K562 (cell line): ENCODE data around the gene SNX17. TPM values are rescaled to one million over a fixed set of nuclear protein-coding genes. Genes with fewer than 3 reads are reported as not detected.

Source experiments
- GABPA ChIP-seq: fragments of 200-800 bp; sonication (Bioruptor generic); conservative IDR thresholded peaks from 2 replicates; pipeline ENCODE4 v1.6.1; 2016; ENCODE audit warnings: low read depth, missing genetic modification characterization, missing compliant biosample characterization
- HCFC1 ChIP-seq: IDR thresholded peaks from 2 replicates; pipeline ENCODE4 v1.6.1; 2012; ENCODE audit warnings: low read depth, low read length, improper control_type of control experiment
- KDM4B ChIP-seq, 2 experiments: fragments of 450-650 bp in 1 of 2; sonication (generic) in 1 of 2; IDR thresholded peaks; 2 replicates each; pipeline ENCODE4 v1.6.1; 2016 to 2017; ENCODE audit warnings: borderline replicate concordance in 2 of 2, antibody characterized with exemption in 1 of 2, low read depth in 1 of 2, mild to moderate bottlenecking in 1 of 2
- MECOM ChIP-seq: fragments of 250-450 bp; sonication (Bioruptor Pico); IDR thresholded peaks from 2 replicates; pipeline ENCODE4 v1.8.0; 2022; ENCODE audit warnings: inconsistent platforms
- NFIC ChIP-seq: fragments of 450-650 bp; IDR thresholded peaks from 2 replicates; pipeline ENCODE4 v1.6.1; 2017; ENCODE audit warnings: mild to moderate bottlenecking, inconsistent platforms
- NR2C2 ChIP-seq, 2 experiments: fragments of 200-800 bp in 1 of 2; sonication (Bioruptor generic) in 1 of 2; sonication (generic) in 1 of 2; formaldehyde crosslinking in 1 of 2; IDR thresholded peaks; 2 replicates each; pipeline versions ENCODE4 v1.6.1 to v1.8.0; 2016 to 2022; ENCODE audit warnings: mild to moderate bottlenecking in 1 of 2, missing compliant biosample characterization in 1 of 2, missing genetic modification characterization in 1 of 2, missing genetic modification reagents in 1 of 2
- SPI1 ChIP-seq: IDR thresholded peaks from 2 replicates; pipeline ENCODE4 v1.6.1; 2011; ENCODE audit warnings: low read depth, low read length, control low read depth, borderline replicate concordance
- ZNF699 ChIP-seq: fragments of 250-450 bp; sonication (Bioruptor Pico); IDR thresholded peaks from 2 replicates; pipeline ENCODE4 v1.8.0; 2021; ENCODE audit warnings: mild to moderate bottlenecking, moderate library complexity; ENCODE audit not compliant: insufficient replicate concordance
- polyA plus RNA-seq, 8 experiments: library from polyadenylated mRNA; depleted of rRNA in 4 of 8; stranded (reverse) in 5 of 8; unstranded in 3 of 8; fragments of >200 nt; fragmentation: Nextera tagmentation in 2 of 8; fragmentation: Illumina TruSeq in 1 of 8; extraction: Ambion mirVana in 2 of 8; extraction: Trizol in 1 of 8; gene quantifications; 2 replicates each; pipeline versions ENCODE4 v1.2.1 to v1.2.3, GENCODE V29; 2011 to 2014; ENCODE audit warnings: inconsistent platforms in 1 of 8, missing spikeins in 1 of 8
- total RNA-seq, 7 experiments: library from RNA; depleted of rRNA in 6 of 7; stranded (reverse); fragments of >200 nt in 6 of 7; fragmentation: Illumina TruSeq in 2 of 7; extraction: Trizol in 2 of 7; gene quantifications; 2 replicates each; pipeline versions ENCODE4 v1.2.1 to v1.2.3, GENCODE V29; 2011 to 2021; ENCODE audit warnings: low replicate concordance in 1 of 7
- TF ChIP-seq, protein P1 (sequence below): sonication (generic); formaldehyde crosslinking; IDR thresholded peaks from 2 replicates; pipeline ENCODE4 v1.4.0; 2020; ENCODE audit warnings: mild to moderate bottlenecking, missing genetic modification reagents
- TF ChIP-seq, protein P2 (sequence below): fragments of 450-650 bp; IDR thresholded peaks from 2 replicates; pipeline ENCODE4 v1.6.1; 2016; ENCODE audit warnings: mild to moderate bottlenecking, moderate library complexity

The SNX17 gene
- total and polyA plus RNA-seq, 9 of the 15 experiments (the other 6 are each of a cell fraction or from before 2014, with no cell fraction given) = 3.0 to 75.7 (median 54.6) TPM

DNA sequence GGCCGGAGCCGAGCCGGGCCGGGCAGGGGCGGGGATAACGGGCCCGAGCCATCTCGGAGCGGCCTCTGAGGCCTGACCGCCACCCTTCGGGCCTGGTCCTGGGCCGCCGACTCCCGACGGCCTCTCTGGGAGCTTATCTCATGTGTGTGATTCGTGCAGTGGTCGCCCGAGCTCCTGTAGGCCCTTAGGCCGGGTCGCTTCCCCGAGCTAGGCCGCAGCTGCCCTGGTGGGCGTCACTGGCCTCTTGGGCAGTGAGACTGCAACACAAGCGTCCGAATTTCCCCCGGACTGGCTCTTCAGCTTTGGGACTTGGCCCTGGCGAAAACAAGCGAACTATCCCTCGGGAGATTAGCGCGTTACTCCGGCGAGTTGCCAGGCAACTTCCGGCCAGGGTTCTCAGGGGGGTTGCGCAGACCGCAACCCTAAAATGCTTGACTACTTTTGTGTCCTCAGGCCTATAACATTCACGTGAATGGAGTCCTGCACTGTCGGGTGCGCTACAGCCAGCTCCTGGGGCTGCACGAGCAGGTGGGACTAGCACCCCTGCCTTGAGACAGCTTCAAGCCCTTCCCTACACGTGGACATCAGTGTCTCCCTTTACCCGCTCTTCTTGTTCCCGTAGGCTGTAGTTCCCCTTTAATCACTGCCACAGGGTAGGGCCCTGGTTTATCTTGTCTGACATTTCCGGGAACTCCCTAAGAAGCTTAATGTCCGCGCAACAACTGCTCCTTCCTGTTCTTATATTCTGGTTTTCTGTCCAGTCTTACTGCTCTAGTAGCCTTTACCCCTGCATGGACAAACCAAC, 602 bp downstream of the SNX17 start (continued):
- TF ChIP-seq, protein P1, sequence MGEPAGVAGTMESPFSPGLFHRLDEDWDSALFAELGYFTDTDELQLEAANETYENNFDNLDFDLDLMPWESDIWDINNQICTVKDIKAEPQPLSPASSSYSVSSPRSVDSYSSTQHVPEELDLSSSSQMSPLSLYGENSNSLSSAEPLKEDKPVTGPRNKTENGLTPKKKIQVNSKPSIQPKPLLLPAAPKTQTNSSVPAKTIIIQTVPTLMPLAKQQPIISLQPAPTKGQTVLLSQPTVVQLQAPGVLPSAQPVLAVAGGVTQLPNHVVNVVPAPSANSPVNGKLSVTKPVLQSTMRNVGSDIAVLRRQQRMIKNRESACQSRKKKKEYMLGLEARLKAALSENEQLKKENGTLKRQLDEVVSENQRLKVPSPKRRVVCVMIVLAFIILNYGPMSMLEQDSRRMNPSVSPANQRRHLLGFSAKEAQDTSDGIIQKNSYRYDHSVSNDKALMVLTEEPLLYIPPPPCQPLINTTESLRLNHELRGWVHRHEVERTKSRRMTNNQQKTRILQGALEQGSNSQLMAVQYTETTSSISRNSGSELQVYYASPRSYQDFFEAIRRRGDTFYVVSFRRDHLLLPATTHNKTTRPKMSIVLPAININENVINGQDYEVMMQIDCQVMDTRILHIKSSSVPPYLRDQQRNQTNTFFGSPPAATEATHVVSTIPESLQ = peak; percentile 67
- TF ChIP-seq, protein P2, sequence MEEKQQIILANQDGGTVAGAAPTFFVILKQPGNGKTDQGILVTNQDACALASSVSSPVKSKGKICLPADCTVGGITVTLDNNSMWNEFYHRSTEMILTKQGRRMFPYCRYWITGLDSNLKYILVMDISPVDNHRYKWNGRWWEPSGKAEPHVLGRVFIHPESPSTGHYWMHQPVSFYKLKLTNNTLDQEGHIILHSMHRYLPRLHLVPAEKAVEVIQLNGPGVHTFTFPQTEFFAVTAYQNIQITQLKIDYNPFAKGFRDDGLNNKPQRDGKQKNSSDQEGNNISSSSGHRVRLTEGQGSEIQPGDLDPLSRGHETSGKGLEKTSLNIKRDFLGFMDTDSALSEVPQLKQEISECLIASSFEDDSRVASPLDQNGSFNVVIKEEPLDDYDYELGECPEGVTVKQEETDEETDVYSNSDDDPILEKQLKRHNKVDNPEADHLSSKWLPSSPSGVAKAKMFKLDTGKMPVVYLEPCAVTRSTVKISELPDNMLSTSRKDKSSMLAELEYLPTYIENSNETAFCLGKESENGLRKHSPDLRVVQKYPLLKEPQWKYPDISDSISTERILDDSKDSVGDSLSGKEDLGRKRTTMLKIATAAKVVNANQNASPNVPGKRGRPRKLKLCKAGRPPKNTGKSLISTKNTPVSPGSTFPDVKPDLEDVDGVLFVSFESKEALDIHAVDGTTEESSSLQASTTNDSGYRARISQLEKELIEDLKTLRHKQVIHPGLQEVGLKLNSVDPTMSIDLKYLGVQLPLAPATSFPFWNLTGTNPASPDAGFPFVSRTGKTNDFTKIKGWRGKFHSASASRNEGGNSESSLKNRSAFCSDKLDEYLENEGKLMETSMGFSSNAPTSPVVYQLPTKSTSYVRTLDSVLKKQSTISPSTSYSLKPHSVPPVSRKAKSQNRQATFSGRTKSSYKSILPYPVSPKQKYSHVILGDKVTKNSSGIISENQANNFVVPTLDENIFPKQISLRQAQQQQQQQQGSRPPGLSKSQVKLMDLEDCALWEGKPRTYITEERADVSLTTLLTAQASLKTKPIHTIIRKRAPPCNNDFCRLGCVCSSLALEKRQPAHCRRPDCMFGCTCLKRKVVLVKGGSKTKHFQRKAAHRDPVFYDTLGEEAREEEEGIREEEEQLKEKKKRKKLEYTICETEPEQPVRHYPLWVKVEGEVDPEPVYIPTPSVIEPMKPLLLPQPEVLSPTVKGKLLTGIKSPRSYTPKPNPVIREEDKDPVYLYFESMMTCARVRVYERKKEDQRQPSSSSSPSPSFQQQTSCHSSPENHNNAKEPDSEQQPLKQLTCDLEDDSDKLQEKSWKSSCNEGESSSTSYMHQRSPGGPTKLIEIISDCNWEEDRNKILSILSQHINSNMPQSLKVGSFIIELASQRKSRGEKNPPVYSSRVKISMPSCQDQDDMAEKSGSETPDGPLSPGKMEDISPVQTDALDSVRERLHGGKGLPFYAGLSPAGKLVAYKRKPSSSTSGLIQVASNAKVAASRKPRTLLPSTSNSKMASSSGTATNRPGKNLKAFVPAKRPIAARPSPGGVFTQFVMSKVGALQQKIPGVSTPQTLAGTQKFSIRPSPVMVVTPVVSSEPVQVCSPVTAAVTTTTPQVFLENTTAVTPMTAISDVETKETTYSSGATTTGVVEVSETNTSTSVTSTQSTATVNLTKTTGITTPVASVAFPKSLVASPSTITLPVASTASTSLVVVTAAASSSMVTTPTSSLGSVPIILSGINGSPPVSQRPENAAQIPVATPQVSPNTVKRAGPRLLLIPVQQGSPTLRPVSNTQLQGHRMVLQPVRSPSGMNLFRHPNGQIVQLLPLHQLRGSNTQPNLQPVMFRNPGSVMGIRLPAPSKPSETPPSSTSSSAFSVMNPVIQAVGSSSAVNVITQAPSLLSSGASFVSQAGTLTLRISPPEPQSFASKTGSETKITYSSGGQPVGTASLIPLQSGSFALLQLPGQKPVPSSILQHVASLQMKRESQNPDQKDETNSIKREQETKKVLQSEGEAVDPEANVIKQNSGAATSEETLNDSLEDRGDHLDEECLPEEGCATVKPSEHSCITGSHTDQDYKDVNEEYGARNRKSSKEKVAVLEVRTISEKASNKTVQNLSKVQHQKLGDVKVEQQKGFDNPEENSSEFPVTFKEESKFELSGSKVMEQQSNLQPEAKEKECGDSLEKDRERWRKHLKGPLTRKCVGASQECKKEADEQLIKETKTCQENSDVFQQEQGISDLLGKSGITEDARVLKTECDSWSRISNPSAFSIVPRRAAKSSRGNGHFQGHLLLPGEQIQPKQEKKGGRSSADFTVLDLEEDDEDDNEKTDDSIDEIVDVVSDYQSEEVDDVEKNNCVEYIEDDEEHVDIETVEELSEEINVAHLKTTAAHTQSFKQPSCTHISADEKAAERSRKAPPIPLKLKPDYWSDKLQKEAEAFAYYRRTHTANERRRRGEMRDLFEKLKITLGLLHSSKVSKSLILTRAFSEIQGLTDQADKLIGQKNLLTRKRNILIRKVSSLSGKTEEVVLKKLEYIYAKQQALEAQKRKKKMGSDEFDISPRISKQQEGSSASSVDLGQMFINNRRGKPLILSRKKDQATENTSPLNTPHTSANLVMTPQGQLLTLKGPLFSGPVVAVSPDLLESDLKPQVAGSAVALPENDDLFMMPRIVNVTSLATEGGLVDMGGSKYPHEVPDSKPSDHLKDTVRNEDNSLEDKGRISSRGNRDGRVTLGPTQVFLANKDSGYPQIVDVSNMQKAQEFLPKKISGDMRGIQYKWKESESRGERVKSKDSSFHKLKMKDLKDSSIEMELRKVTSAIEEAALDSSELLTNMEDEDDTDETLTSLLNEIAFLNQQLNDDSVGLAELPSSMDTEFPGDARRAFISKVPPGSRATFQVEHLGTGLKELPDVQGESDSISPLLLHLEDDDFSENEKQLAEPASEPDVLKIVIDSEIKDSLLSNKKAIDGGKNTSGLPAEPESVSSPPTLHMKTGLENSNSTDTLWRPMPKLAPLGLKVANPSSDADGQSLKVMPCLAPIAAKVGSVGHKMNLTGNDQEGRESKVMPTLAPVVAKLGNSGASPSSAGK = peak; percentile 94
- TF ChIP-seq MECOM (peak; percentile 88), NFIC (no peak), NR2C2 (CRISPR knock-in tag; IDR thresholded peaks at IDR 0.05) (peak; percentile 48; the same call in 1 of the 2 replicates), NR2C2 (tag; IDR thresholded peaks at IDR 0.05) (peak; percentile 1; the same call in 1 of the 2 replicates), HCFC1 (no peak), KDM4B (IDR thresholded peaks at IDR 0.05; ENCODE audit: borderline replicate concordance in 2 of 2, low read depth in 1 of 2) (0 out of 4 replicates have a peak, but pooled peaks of 1 of the 2 experiments have one; percentile 38), SPI1 (peak; percentile 54; the same call in 1 of the 2 replicates), GABPA (tag) (peak; percentile 73), ZNF699 (CRISPR knock-in tag) (no peak)
